ENCODE results near the gene ZNF808. TPM values are rescaled to one million over a fixed set of nuclear protein-coding genes. Genes with fewer than 3 reads are reported as not detected.
"Not testable (repeated sequence)": the region's sequence is repeated elsewhere in the genome, so short reads cannot be mapped to it uniquely, and the experiment has no call there.

Gene ZNF808
- total and polyA plus RNA-seq, 2 of the 13 experiments (the other 11 are each of a cell fraction or from before 2014, with no cell fraction given) = 3.0 to 7.4 TPM

DNA sequence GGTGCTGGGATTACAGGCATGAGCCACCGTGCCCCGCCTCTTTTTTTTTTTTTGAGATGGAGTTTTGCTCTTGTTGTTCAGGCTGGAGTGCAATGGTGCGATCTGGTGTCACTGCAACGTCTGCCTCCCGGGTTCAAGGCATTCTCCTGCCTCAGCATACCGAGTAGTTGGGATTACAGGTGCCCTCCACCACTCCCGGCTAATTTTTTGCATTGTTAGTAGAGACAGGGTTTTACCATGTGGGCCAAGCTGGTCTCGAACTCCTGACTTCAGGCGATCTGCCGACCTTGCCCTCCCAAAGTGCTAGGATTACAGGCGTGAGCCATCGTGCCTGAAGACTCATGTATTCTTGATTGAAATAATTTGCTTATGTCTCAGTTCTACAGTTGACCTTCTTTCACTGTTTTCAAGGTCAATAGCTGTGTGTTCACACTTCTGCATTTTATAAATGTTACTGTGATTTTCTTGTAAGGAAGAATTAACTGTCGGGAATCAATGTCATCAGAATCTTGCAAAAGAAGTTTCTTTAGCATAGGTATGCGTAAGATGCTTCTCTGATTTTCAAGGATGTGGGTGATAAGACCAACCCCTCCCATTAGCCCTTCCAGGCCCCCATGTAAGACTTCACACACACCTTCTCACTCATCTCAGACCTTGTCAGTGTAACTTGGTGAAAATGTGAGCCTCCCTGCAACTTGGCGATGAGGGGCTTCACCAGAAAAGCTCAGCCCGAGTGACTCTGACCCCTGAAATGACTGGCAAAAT lies 29.9 kb downstream of the ZNF808 start (continued):
- TF ChIP-seq ATM (IDR thresholded peaks at IDR 0.05; ENCODE audit: borderline replicate concordance) (no peak), SRY (CRISPR knock-in tag; IDR thresholded peaks at IDR 0.05) (no peak), MAZ (IDR thresholded peaks at IDR 0.05; ENCODE audit: borderline replicate concordance, low read depth, low read length) (no peak), MAZ (CRISPR knock-in tag; IDR thresholded peaks at IDR 0.05; ENCODE audit: low read depth) (no peak)

DNA sequence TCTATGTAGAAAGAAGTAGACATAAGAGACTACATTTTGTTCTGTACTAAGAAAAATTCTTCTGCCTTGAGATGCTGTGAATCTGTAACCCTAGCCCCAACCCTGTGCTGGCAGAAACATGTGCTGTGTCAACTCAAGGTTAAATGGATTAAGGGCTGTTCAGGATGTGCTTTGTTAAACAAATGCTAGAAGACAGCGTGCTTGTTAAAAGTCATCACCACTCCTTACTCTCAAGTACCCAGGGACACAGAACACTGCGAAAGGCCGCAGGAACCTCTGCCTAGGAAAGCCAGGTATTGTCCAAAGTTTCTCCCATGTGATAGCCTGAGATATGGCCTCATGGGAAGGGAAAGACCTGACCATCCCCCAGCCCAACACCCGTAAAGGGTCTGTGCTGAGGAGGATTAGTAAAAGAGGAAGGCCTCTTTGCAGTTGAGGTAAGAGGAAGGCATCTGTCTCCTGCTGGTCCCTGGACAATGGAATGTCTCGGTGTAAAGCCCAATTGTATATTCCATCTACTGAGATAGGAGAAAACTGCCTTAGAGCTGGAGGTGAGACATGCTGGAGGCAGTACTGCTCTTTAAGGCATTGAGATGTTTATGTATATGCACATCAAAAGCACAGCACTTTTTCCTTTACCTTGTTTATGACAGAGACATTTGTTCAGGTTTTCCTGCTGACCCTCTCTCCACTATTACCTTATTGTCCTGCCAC lies 31.4 kb downstream of the ZNF808 start:
- in situ Hi-C loops (cut with HindIII; ENCODE audit: extremely low pct_ligation_motif_present, low pct_unique_long_range_greater_than_20kb); H3K27me3 ChIP-seq (ENCODE audit: control insufficient read depth in 1 of 2, insufficient read depth in 2 of 2, low read length in 2 of 2); H3K27ac ChIP-seq (ENCODE audit: extremely low read length, insufficient read depth, low read length); POLR2A ChIA-PET; H3K79me2 ChIP-seq (ENCODE audit: insufficient read depth, low read length); H3K9ac ChIP-seq (ENCODE audit: insufficient read depth, low read depth, low read length); intact Hi-C loops (cut with micrococcal nuclease; ENCODE audit: unreplicated experiment); DNase-seq (ENCODE audit: low spot score); ATAC-seq; H3K4me3 ChIP-seq (replicated peaks in 1 of 3; ENCODE audit: insufficient read depth in 1 of 3, low read depth in 2 of 3, low read length in 3 of 3); BruUV-seq (replicated peaks); H3K4me1 ChIP-seq (ENCODE audit: insufficient read depth, low read length); FAIRE-seq; H2AFZ ChIP-seq (ENCODE audit: low read length); H3K4me2 ChIP-seq (ENCODE audit: low read depth, low read length); CTCF ChIA-PET (ENCODE audit: low intra/inter-chr PET ratio, low total read pairs); H4K20me1 ChIP-seq (ENCODE audit: insufficient read depth, low read length): not testable (repeated sequence)
- peaks cover 57% of the 10 kb centered on the region for H3K9me3 ChIP-seq (ENCODE audit: low read length)
- 91% methylated on average over 4 of the region's 5 CpGs for WGBS (ENCODE audit: low lambda C conversion rate)
- H3K36me3 ChIP-seq (replicated peaks in 1 of 2; ENCODE audit: control insufficient read depth in 1 of 2, insufficient read depth in 2 of 2, low read length in 2 of 2) = peaks cover 9 to 19% of the 10 kb centered on the region in 2 experiments; a peak in 3 of 5 replicates

DNA sequence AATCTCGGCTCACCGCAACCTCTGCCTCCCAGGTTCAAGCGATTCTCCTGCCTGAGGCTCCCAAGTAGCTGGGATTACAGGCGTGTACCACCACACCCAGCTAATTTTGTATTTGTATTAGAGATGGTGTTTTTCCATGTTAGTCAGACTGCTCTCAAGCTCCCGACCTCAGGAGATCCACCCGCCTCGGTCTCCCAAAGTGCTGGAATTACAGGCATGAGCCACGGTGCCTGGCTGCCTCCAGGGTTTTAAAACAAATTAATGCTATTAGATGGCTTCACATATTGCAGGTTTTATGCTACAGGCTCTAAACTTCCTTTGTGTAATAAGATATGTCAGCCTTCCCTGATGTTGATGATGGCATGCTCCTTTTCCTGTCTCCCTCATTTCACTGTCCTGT lies 34.1 kb downstream of the ZNF808 start:
- FAIRE-seq; H3K4me1 ChIP-seq (ENCODE audit: insufficient read depth, low read length); ATAC-seq; H3K36me3 ChIP-seq (replicated peaks in 1 of 2; ENCODE audit: control insufficient read depth in 1 of 2, insufficient read depth in 2 of 2, low read length in 2 of 2); H3K9ac ChIP-seq (ENCODE audit: insufficient read depth, low read depth, low read length); BruUV-seq (replicated peaks); intact Hi-C loops (cut with micrococcal nuclease; ENCODE audit: unreplicated experiment); H3K4me2 ChIP-seq (ENCODE audit: low read depth, low read length); POLR2A ChIA-PET; DNase-seq (ENCODE audit: low spot score); CTCF ChIA-PET (ENCODE audit: low intra/inter-chr PET ratio, low total read pairs); H4K20me1 ChIP-seq (ENCODE audit: insufficient read depth, low read length); H3K4me3 ChIP-seq (replicated peaks in 1 of 3; ENCODE audit: insufficient read depth in 1 of 3, low read depth in 2 of 3, low read length in 3 of 3); H3K27ac ChIP-seq (ENCODE audit: extremely low read length, insufficient read depth, low read length); in situ Hi-C loops (cut with HindIII; ENCODE audit: extremely low pct_ligation_motif_present, low pct_unique_long_range_greater_than_20kb); H2AFZ ChIP-seq (ENCODE audit: low read length); H3K79me2 ChIP-seq (ENCODE audit: insufficient read depth, low read length); H3K27me3 ChIP-seq (ENCODE audit: control insufficient read depth in 1 of 2, insufficient read depth in 2 of 2, low read length in 2 of 2): not testable (repeated sequence)
- peaks cover 53% of the 10 kb centered on the region for H3K9me3 ChIP-seq (ENCODE audit: low read length)
- 98% methylated on average over 8 of the region's 8 CpGs for WGBS (ENCODE audit: low lambda C conversion rate)
